Gastroesophageal sphincter (tissue), 4 donors: ENCODE measurements around the gene SMCO4. TPM values are rescaled to one million over a fixed set of nuclear protein-coding genes. Genes with fewer than 3 reads are reported as not detected.

Source experiments
- ATAC-seq: fragments of 150-250 bp; one replicate; pipeline ENCODE4 v1.9.1; 2016; ENCODE audit warnings: mild to moderate bottlenecking, moderate library complexity
- H3K27ac ChIP-seq, 4 donors: fragments of 200-600 bp; sonication (generic) in 3 of 4; 1 replicate in 3 of 4; 2 replicates in 1 of 4; pipeline ENCODE4 v1.5.1; 2016 to 2019
- H3K27me3 ChIP-seq: fragments of 200-600 bp; sonication (generic); one replicate; pipeline ENCODE4 v1.5.1; 2019
- H3K36me3 ChIP-seq, 2 donors: fragments of 200-600 bp; sonication (generic); one replicate each; pipeline ENCODE4 v1.5.1; 2019; ENCODE audit warnings: control low read depth in 1 of 2
- H3K4me1 ChIP-seq, 3 donors: fragments of 200-600 bp; sonication (generic); 1 replicate in 2 of 3; 2 replicates in 1 of 3; pipeline ENCODE4 v1.5.1; 2016 to 2019; ENCODE audit warnings: control low read depth in 2 of 3
- H3K4me3 ChIP-seq, 2 donors: fragments of 200-600 bp; sonication (generic); one replicate each; pipeline ENCODE4 v1.5.1; 2019; ENCODE audit warnings: mild to moderate bottlenecking in 1 of 2, moderate library complexity in 1 of 2
- H3K9me3 ChIP-seq, 3 donors: fragments of 200-600 bp; sonication (generic); one replicate each; pipeline ENCODE4 v1.5.1; 2017 to 2019; ENCODE audit warnings: control low read depth in 2 of 3
- CTCF ChIP-seq, 4 experiments: fragments of 200-600 bp in 2 of 4; fragments of 450-650 bp in 2 of 4; sonication (generic) in 1 of 4; IDR thresholded peaks; one replicate each; pipeline ENCODE4 v1.5.1; 2017 to 2019; ENCODE audit warnings: antibody characterized with exemption in 4 of 4, mild to moderate bottlenecking in 2 of 4, moderate library complexity in 2 of 4
- EP300 ChIP-seq: sonication (generic); formaldehyde crosslinking; IDR thresholded peaks from one replicate; pipeline ENCODE4 v1.6.1; 2017; ENCODE audit warnings: antibody characterized with exemption, mild to moderate bottlenecking
- POLR2A ChIP-seq, 2 donors: fragments of 450-650 bp; IDR thresholded peaks; one replicate each; pipeline ENCODE4 v1.6.1; 2017; ENCODE audit warnings: antibody characterized with exemption in 2 of 2, mild to moderate bottlenecking in 2 of 2, moderate library complexity in 1 of 2
- POLR2AphosphoS5 ChIP-seq: sonication (generic); formaldehyde crosslinking; IDR thresholded peaks from one replicate; pipeline ENCODE4 v1.6.1; 2017; ENCODE audit warnings: antibody characterized with exemption
- WGBS, 2 donors: methylation state at CpG; one replicate each; pipeline ENCODE4 v1.1.5; 2018; ENCODE audit warnings: low coverage in 1 of 2; 5-methylcytosine and 5-hydroxymethylcytosine counted together
- total RNA-seq, 4 donors: library from RNA; depleted of rRNA; stranded (reverse); fragments of >200 nt; gene quantifications; one replicate each; pipeline ENCODE4 v1.1.0, GENCODE V29; 2016

Gene SMCO4
- total RNA-seq, 4 donors from 2014 or later, result 5.6 to 15.5 (median 11.6) TPM

GRCh38 chr11:93514712-93515111, 28.5 kb downstream of the SMCO4 start:
- Histone ChIP-seq H3K27ac (no peak overlapping the region), H3K9me3 (no peaks in the 10 kb centered on the region), H3K27me3 (no peaks in the 10 kb centered on the region), H3K4me3 (no peak overlapping the region), H3K4me1 (peaks cover 0 to 11% (median 0%) of the 10 kb centered on the region in 3 donors), H3K36me3 (no peaks in the 10 kb centered on the region)
- WGBS, 2 donors, result 67 to 83% methylated on average over 3 to 4 of the region's 4 CpGs
- TF ChIP-seq CTCF (IDR thresholded peaks at IDR 0.05) (no peak), EP300 (no peak), POLR2A (IDR thresholded peaks at IDR 0.05) (no peak), POLR2AphosphoS5 (no peak)
- no peak for ATAC-seq

- peaks cover 0 to 11% (median 0%) of the 10 kb centered on the region in 3 donors for H3K4me1 ChIP-seq
- 89 to 94% methylated on average over 1 to 3 of the region's 4 CpGs for WGBS, 2 donors
- no peaks in the 10 kb centered on the region for H3K27me3 ChIP-seq
- no peak overlapping the region for H3K27ac ChIP-seq
- H3K36me3 ChIP-seq, result no peaks in the 10 kb centered on the region
- ATAC-seq, result no peak
- no peaks in the 10 kb centered on the region for H3K9me3 ChIP-seq
- H3K4me3 ChIP-seq, result no peak overlapping the region
- TF ChIP-seq CTCF (IDR thresholded peaks at IDR 0.05) (no peak), POLR2AphosphoS5 (no peak)
These were observed 29.4 kb downstream of the SMCO4 start for GRCh38 chr11:93513772-93514171.

- Histone ChIP-seq H3K9me3 (no peaks in the 10 kb centered on the region), H3K27me3 (no peaks in the 10 kb centered on the region), H3K4me3 (no peak overlapping the region), H3K4me1 (peaks cover 0 to 11% (median 0%) of the 10 kb centered on the region in 3 donors), H3K36me3 (no peaks in the 10 kb centered on the region), H3K27ac (no peak overlapping the region)
- WGBS, 2 donors, result 89 to 100% methylated on average over 1 to 3 of the region's 3 CpGs
- no peak for ATAC-seq
- TF ChIP-seq POLR2AphosphoS5 (no peak), POLR2A (IDR thresholded peaks at IDR 0.05) (no peak), CTCF (IDR thresholded peaks at IDR 0.05) (no peak), EP300 (no peak)
These were observed 30.1 kb downstream of the SMCO4 start for GRCh38 chr11:93512949-93513667.

GRCh38 chr11:93512073-93512475, 31.1 kb downstream of the SMCO4 start:
- Histone ChIP-seq H3K4me3 (no peak overlapping the region), H3K9me3 (no peaks in the 10 kb centered on the region), H3K27me3 (no peaks in the 10 kb centered on the region), H3K27ac (no peak overlapping the region), H3K4me1 (peaks cover 0 to 11% (median 0%) of the 10 kb centered on the region in 3 donors), H3K36me3 (no peaks in the 10 kb centered on the region)
- 81 to 86% methylated on average over 4 of the region's 4 CpGs for WGBS, 2 donors
- no peak for ATAC-seq
- TF ChIP-seq POLR2AphosphoS5 (no peak), POLR2A (IDR thresholded peaks at IDR 0.05) (no peak), EP300 (no peak), CTCF (IDR thresholded peaks at IDR 0.05) (no peak)

GRCh38 chr11:93510196-93510873, 32.9 kb downstream of the SMCO4 start:
- no peak overlapping the region for H3K27ac ChIP-seq
- no peak for ATAC-seq
- no peaks in the 10 kb centered on the region for H3K27me3 ChIP-seq
- TF ChIP-seq CTCF (IDR thresholded peaks at IDR 0.05), result no peak
- TF ChIP-seq EP300, result no peak
- H3K4me1 ChIP-seq, result peaks cover 0 to 6% (median 0%) of the 10 kb centered on the region in 3 donors
- no peak overlapping the region for H3K4me3 ChIP-seq
- H3K9me3 ChIP-seq, result no peaks in the 10 kb centered on the region
- no peaks in the 10 kb centered on the region for H3K36me3 ChIP-seq
- WGBS, 2 donors, result 100% methylated on average over 2 to 3 of the region's 3 CpGs
